ENCODE data around the gene RBMS3.

DNA sequence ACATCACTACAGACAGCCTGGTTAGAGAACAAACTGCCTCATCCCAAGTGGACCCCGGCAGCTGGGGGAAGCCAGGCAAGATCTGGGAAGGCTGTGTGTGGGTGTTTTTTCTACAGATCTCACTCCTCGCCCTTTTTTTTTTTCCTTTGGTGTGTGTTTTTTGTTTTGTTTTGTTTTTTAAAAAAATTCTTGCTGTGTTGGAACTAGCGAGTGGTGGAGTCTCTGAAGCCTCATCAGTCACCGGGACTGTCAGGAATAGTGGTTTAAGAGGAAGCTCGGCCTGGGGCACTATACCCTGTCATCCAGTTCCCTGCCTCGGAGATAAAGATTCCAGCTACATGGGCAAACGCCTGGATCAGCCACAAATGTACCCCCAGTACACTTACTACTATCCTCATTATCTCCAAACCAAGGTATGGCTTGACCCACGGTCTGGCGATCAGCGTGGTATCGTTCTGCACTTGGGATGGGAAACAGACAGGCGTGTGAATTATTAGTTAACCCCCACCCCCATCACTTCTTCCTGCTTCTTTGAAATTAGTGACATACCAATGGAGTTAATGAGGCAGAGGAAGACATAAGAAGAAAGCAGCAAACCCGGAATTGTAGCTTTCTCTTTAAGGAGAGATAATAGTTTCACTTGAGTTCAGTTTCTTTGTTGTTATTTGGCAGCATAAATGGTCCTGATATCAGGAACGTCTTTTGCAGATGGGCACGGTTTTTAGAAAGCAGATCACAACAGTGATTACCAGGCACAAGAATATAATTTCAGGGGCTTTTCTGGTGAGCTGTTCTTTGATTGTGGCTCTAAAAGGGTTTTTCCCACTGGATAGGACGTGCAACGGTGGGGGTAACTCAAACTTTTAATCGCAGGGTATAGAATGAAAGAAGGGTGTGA, 722 bp downstream of the RBMS3 start:
- TF ChIP-seq, protein P1, sequence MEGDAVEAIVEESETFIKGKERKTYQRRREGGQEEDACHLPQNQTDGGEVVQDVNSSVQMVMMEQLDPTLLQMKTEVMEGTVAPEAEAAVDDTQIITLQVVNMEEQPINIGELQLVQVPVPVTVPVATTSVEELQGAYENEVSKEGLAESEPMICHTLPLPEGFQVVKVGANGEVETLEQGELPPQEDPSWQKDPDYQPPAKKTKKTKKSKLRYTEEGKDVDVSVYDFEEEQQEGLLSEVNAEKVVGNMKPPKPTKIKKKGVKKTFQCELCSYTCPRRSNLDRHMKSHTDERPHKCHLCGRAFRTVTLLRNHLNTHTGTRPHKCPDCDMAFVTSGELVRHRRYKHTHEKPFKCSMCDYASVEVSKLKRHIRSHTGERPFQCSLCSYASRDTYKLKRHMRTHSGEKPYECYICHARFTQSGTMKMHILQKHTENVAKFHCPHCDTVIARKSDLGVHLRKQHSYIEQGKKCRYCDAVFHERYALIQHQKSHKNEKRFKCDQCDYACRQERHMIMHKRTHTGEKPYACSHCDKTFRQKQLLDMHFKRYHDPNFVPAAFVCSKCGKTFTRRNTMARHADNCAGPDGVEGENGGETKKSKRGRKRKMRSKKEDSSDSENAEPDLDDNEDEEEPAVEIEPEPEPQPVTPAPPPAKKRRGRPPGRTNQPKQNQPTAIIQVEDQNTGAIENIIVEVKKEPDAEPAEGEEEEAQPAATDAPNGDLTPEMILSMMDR (IDR thresholded peaks at IDR 0.05): no peak
- no peak for TF ChIP-seq POLR2A (IDR thresholded peaks at IDR 0.05)
- no peak for TF ChIP-seq POLR2AphosphoS5 (IDR thresholded peaks at IDR 0.05)
- no peak for TF ChIP-seq EP300 (IDR thresholded peaks at IDR 0.05)

Data from upper lobe of left lung (tissue), 4 donors.